IMR-90 (cell line): ENCODE measurements around the gene UNKL. TPM values are rescaled to one million over a fixed set of nuclear protein-coding genes. Genes with fewer than 3 reads are reported as not detected.

Source experiments
- ATAC-seq: fragments of 200-7000 bp; cut with Tn5 transposase; 2 replicates; pipeline ENCODE4 v1.9.1; 2020; ENCODE audit warnings: low read depth, mild to moderate bottlenecking, moderate library complexity
- BruUV-seq: library from RNA; stranded (reverse); fragments of 400-500 nt; replicated peaks from 2 replicates; lab custom pipeline; 2021; lab: Mats Ljungman, UMichigan
- CTCF ChIA-PET: fragments of 300-600 bp; formaldehyde crosslinking; extraction: SDS; loops from one replicate; lab custom pipeline; 2021; ENCODE audit warnings: antibody characterized with exemption; lab: Yijun Ruan, JAX
- POLR2A ChIA-PET: fragments of 300-600 bp; sonication (Branson Sonifier 250); formaldehyde crosslinking; loops from one replicate; lab custom pipeline; 2022; ENCODE audit warnings: antibody characterized with exemption; ENCODE audit not compliant: unreplicated experiment; lab: Charles Lee
- DNase-seq: peaks from one replicate; pipeline ENCODE4 v3.0.0; 2013
- H2AFZ ChIP-seq: replicated peaks from 2 replicates; pipeline ENCODE3; 2013; ENCODE audit warnings: low read length, mild to moderate bottlenecking; ENCODE audit not compliant: poor library complexity
- H2AK5ac ChIP-seq: 2 replicates; pipeline ENCODE4 v1.6.1; 2013; ENCODE audit warnings: low read depth, low read length, inconsistent platforms
- H2AK9ac ChIP-seq: replicated peaks from 2 replicates; pipeline ENCODE3; 2013; ENCODE audit warnings: mild to moderate bottlenecking, low read depth, low read length, moderate library complexity; ENCODE audit not compliant: poor library complexity
- H2BK120ac ChIP-seq: 2 replicates; pipeline ENCODE4 v1.6.1; 2013; ENCODE audit warnings: low read depth, low read length, inconsistent platforms
- H2BK15ac ChIP-seq: 3 replicates; pipeline ENCODE4 v1.6.1; 2013; ENCODE audit warnings: low read depth, low read length, inconsistent platforms
- H2BK20ac ChIP-seq: 2 replicates; pipeline ENCODE4 v1.6.1; 2013; ENCODE audit warnings: low read depth, mild to moderate bottlenecking, inconsistent platforms, low read length, moderate library complexity
- H2BK5ac ChIP-seq: 2 replicates; pipeline ENCODE4 v1.6.1; 2013; ENCODE audit warnings: mild to moderate bottlenecking, low read depth, low read length, inconsistent platforms; ENCODE audit not compliant: poor library complexity, severe bottlenecking
- H3K14ac ChIP-seq: replicated peaks from 2 replicates; pipeline ENCODE4 v1.6.1; 2013; ENCODE audit warnings: low read depth, low read length, inconsistent platforms
- H3K18ac ChIP-seq: 2 replicates; pipeline ENCODE4 v1.6.1; 2013; ENCODE audit warnings: low read depth, low read length, control low read depth
- H3K23ac ChIP-seq: 2 replicates; pipeline ENCODE4 v1.6.1; 2013; ENCODE audit warnings: low read depth, low read length, inconsistent platforms
- H3K27ac ChIP-seq: 2 replicates; pipeline ENCODE4 v1.5.1; 2013; ENCODE audit warnings: mild to moderate bottlenecking, control low read depth, low read length; ENCODE audit not compliant: insufficient read depth
- H3K27me3 ChIP-seq: 2 replicates; pipeline ENCODE4 v1.6.1; 2013; ENCODE audit warnings: low read length; ENCODE audit not compliant: control insufficient read depth, insufficient read depth
- H3K36me3 ChIP-seq: 2 replicates; pipeline ENCODE4 v1.6.1; 2013; ENCODE audit warnings: low read length, mixed read lengths; ENCODE audit not compliant: control insufficient read depth, insufficient read depth
- H3K4ac ChIP-seq: 2 replicates; pipeline ENCODE4 v1.6.1; 2013; ENCODE audit warnings: low read depth, low read length, inconsistent platforms
- H3K4me1 ChIP-seq: 2 replicates; pipeline ENCODE4 v1.6.1; 2013; ENCODE audit warnings: low read length, mixed read lengths; ENCODE audit not compliant: control insufficient read depth, insufficient read depth
- H3K4me2 ChIP-seq: 2 replicates; pipeline ENCODE4 v1.6.1; 2013; ENCODE audit warnings: low read depth, mild to moderate bottlenecking, control low read depth, low read length, moderate library complexity
- H3K4me3 ChIP-seq: 2 replicates; pipeline ENCODE4 v1.5.1; 2013; ENCODE audit warnings: low read depth, mild to moderate bottlenecking, control low read depth, low read length, moderate library complexity; ENCODE audit not compliant: insufficient read depth
- H3K56ac ChIP-seq: 2 replicates; pipeline ENCODE4 v1.6.1; 2013; ENCODE audit warnings: low read length, inconsistent platforms; ENCODE audit not compliant: insufficient read depth; ENCODE audit errors: extremely low read depth
- H3K79me1 ChIP-seq, 2 experiments: 2 replicates each; pipeline ENCODE4 v1.6.1; 2013; ENCODE audit warnings: low read length in 2 of 2, inconsistent platforms in 1 of 2, low read depth in 1 of 2
- H3K9ac ChIP-seq: 2 replicates; pipeline ENCODE4 v1.6.1; 2013; ENCODE audit warnings: low read depth, low read length, control low read depth
- H3K9me1 ChIP-seq: 2 replicates; pipeline ENCODE4 v1.6.1; 2013; ENCODE audit warnings: low read length, inconsistent platforms; ENCODE audit not compliant: insufficient read depth
- H3K9me3 ChIP-seq: 2 replicates; pipeline ENCODE4 v1.6.1; 2013; ENCODE audit warnings: low read length; ENCODE audit not compliant: control insufficient read depth, insufficient read depth
- H4K20me1 ChIP-seq: 2 replicates; pipeline ENCODE4 v1.6.1; 2013; ENCODE audit warnings: low read length, inconsistent platforms; ENCODE audit not compliant: insufficient read depth
- H4K5ac ChIP-seq: 2 replicates; pipeline ENCODE4 v1.6.1; 2013; ENCODE audit warnings: mild to moderate bottlenecking, low read depth, low read length, control low read depth
- H4K8ac ChIP-seq, 2 experiments: 2 replicates each; pipeline ENCODE4 v1.6.1; 2013; ENCODE audit warnings: low read depth in 2 of 2, low read length in 2 of 2, control low read depth in 1 of 2, inconsistent platforms in 1 of 2
- H4K91ac ChIP-seq: 2 replicates; pipeline ENCODE4 v1.6.1; 2013; ENCODE audit warnings: low read depth, low read length, inconsistent platforms; ENCODE audit not compliant: insufficient read depth
- CEBPB ChIP-seq: IDR thresholded peaks from 2 replicates; pipeline ENCODE4 v1.6.1; 2012; ENCODE audit warnings: low read depth, low read length, improper control_type of control experiment
- MAZ ChIP-seq: IDR thresholded peaks from 2 replicates; pipeline ENCODE4 v1.6.1; 2012; ENCODE audit warnings: low read depth, mild to moderate bottlenecking, low read length, improper control_type of control experiment, moderate library complexity, borderline replicate concordance
- WGBS, 2 experiments: methylation state at CpG; one replicate each; pipeline versions ENCODE4 v1.1.5 to v1.1.7; 2013; ENCODE audit warnings: missing lambda C conversion rate in 2 of 2; ENCODE audit not compliant: insufficient read length in 1 of 2; ENCODE audit errors: extremely low coverage in 2 of 2; 5-methylcytosine and 5-hydroxymethylcytosine counted together
- dilution Hi-C: fragments of 300-500 bp; cut with HindIII; formaldehyde crosslinking; loops from one replicate; pipeline ENCODE4 v1.14.3; 2018; ENCODE audit warnings: low sequenced_read_pairs; ENCODE audit not compliant: unreplicated experiment
- in situ Hi-C: fragments of 300-500 bp; cut with MboI; formaldehyde crosslinking; loops from 3 replicates; pipeline ENCODE4 v1.14.3; 2019; ENCODE audit warnings: low sequenced_read_pairs, inconsistent platforms, mixed read lengths
- intact Hi-C: fragments of 100-400 bp; cut with micrococcal nuclease; formaldehyde crosslinking; loops from 2 replicates; pipeline ENCODE4 v1.10.0; 2022
- polyA plus RNA-seq, 3 experiments: library from polyadenylated mRNA; depleted of rRNA; stranded (reverse); fragments of >200 nt; gene quantifications; 2 replicates each; pipeline ENCODE4 v1.2.3, GENCODE V29; 2012; ENCODE audit warnings: low replicate concordance in 1 of 3
- total RNA-seq: library from RNA; depleted of rRNA; stranded (reverse); fragments of >200 nt; gene quantifications from 2 replicates; pipeline ENCODE4 v1.2.3, GENCODE V29; 2012

UNKL gene
- total and polyA plus RNA-seq, 2 of the 4 experiments (the other 2 are of a cell fraction), result 4.1 to 13.3 TPM

DNA sequence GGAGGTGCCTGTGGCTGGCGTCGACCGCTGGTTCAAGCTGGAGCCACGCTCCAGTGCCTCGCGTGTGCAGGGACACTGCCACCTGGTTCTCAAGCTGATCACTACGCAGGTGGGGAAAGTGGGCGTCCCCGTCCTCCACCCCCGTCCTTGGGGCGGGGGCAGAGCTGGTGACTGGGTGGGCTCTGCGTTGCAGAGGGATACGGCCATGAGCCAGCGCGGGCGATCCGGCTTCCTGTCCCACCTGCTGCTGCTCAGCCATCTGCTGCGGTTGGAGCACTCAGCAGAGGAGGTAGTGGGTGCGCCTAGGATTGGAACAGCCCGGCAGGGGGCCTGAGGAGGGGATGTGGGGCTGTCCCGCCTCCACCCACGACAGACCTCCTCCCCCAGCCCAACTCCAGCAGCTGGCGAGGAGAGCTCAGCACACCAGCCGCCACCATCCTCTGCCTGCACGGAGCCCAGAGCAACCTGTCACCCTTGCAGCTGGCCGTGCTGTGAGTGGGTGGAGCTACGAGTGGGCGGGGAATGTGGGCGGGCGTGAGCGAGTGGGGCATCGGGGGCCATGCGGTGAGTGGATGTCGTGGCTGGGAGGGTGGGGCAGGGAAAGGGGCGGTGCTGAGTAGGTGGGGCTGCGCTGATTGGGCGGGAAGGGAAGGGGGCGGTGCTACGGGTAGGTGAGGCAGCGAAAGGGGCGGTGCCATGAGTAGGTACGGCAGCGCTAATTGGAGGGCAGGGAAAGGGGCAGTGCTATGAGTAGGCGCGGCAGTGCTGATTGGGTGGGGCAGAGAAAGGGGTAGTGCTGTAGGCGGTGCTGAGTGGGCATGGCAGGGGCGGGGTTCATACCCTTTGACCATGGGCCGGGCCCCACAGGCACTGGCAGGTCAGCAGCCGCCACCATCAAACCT is 71.7 kb downstream of the UNKL start:
- Histone ChIP-seq H3K27ac (no peak overlapping the region), H4K5ac (no peak overlapping the region), H2AK5ac (no peak overlapping the region), H2BK20ac (no peak overlapping the region), H2AK9ac (no peak overlapping the region), H3K14ac (no peak overlapping the region), H3K4me2 (peak overlapping the region; percentile 70), H2BK15ac (no peak overlapping the region), H3K9ac (no peak overlapping the region), H3K18ac (no peak overlapping the region), H3K27me3 (no peaks in the 10 kb centered on the region), H3K4me3 (no peak overlapping the region), H4K20me1 (no peaks in the 10 kb centered on the region), H2BK120ac (no peak overlapping the region), H3K79me1 (no peaks in the 10 kb centered on the region), H3K56ac (no peak overlapping the region), H3K4ac (no peak overlapping the region), H4K91ac (no peak overlapping the region), H3K9me1 (no peaks in the 10 kb centered on the region), H2AFZ (peak overlapping the region; percentile 72), H4K8ac (no peak overlapping the region), H2BK5ac (no peak overlapping the region), H3K23ac (no peak overlapping the region), H3K36me3 (peaks cover 2% of the 10 kb centered on the region; the same call in 1 of the 2 replicates), H3K4me1 (0 out of 2 replicates have a peak, but pooled peaks cover 2% of the 10 kb centered on the region), H3K9me3 (no peaks in the 10 kb centered on the region)
- in situ Hi-C loops, result no loop called here
- TF ChIP-seq CEBPB (no peak), MAZ (peak; percentile 19; the same call in 1 of the 2 replicates)
- DNase-seq (peak; percentile 82), ATAC-seq (peak; percentile 93)
- intact Hi-C loops, result no loop called here
- 1% methylated on average over 11 of the region's 49 CpGs; no CpG with 5 or more reads in 1 of the 2 experiments for WGBS, 2 experiments
- CTCF ChIA-PET, result interaction anchor here (1.6 kb wide), 1 partner anchor 21 kb away, joined by 3 read pairs; no protein-coding TSS in a partner anchor
- POLR2A ChIA-PET, result interaction anchor here (0.6 kb wide), 1 partner anchor 1950 kb away, joined by 3 read pairs; no protein-coding TSS in a partner anchor
- no TSS peak for BruUV-seq
- dilution Hi-C loops, result no loop called here
